ENCODE measurements around the gene ZSWIM4. TPM values are rescaled to one million over a fixed set of nuclear protein-coding genes. Genes with fewer than 3 reads are reported as not detected.

ZSWIM4 gene
- total RNA-seq, 6 experiments from 2014 or later, result 0.98 to 3.7 (median 1.7) TPM

DNA sequence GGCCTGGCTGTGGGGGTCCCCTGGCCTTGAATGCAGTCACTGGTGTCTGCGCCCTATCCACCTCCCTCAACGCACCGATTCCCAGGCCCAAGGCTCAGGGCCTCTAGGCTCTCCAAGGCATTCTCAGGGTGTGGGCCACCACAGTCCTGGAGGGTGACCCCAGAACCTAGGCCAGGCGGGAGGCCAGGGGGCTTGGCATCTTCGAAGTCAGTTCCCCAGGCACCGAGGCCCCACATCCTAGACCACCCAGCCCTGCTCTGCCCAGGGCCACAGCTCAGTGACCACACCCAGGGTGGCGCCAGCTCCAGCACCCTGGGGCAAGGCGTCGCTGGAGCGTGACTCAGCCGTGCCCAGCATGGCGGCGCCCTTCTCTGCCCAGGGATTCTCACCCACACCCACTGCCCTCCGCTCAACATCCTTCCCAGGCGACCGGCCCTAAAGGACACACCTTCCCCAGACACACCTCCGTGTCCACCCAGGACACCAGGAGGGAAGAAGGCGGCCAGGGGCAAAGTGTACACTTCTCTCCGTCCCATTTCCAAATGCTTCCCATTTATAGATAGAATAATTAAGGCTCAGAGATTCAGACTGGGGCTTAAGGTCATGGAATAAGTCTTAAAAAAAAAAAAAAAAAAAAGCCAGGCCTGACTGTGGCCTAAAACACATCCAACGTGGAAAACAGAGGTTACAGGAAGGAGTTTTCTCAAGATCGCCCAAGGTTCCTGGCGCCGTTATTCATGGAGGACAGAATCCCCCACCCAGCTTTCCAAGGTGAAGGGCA is 45.3 kb downstream of the ZSWIM4 start:
- H3K4me3 ChIP-seq, result peak overlapping the region; percentile 66 to 85 (median 75)
- no peaks in the 10 kb centered on the region for H3K36me3 ChIP-seq
- peak overlapping the region; percentile 85 to 98 (median 92) for H3K27ac ChIP-seq
- H3K9me3 ChIP-seq, result no peaks in the 10 kb centered on the region
- DNase-seq (peak; percentile 56 to 72 (median 63)), ATAC-seq (peak in 2 of 4 donors; percentile 2 to 7)
- H3K4me1 ChIP-seq, result peaks cover 0 to 10% (median 0%) of the 10 kb centered on the region in 4 donors
- intact Hi-C loops (cut with DNase I), result no loop called here
- no peak for TF ChIP-seq POLR2A (IDR thresholded peaks at IDR 0.05)
- TF ChIP-seq, protein P1, sequence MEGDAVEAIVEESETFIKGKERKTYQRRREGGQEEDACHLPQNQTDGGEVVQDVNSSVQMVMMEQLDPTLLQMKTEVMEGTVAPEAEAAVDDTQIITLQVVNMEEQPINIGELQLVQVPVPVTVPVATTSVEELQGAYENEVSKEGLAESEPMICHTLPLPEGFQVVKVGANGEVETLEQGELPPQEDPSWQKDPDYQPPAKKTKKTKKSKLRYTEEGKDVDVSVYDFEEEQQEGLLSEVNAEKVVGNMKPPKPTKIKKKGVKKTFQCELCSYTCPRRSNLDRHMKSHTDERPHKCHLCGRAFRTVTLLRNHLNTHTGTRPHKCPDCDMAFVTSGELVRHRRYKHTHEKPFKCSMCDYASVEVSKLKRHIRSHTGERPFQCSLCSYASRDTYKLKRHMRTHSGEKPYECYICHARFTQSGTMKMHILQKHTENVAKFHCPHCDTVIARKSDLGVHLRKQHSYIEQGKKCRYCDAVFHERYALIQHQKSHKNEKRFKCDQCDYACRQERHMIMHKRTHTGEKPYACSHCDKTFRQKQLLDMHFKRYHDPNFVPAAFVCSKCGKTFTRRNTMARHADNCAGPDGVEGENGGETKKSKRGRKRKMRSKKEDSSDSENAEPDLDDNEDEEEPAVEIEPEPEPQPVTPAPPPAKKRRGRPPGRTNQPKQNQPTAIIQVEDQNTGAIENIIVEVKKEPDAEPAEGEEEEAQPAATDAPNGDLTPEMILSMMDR (IDR thresholded peaks at IDR 0.05), result no peak
- no peaks in the 10 kb centered on the region for H3K27me3 ChIP-seq
- WGBS (ENCODE audit: insufficient coverage, low coverage, low lambda C conversion rate, missing lambda C conversion rate), result 31% methylated on average over 8 of the region's 23 CpGs

DNA sequence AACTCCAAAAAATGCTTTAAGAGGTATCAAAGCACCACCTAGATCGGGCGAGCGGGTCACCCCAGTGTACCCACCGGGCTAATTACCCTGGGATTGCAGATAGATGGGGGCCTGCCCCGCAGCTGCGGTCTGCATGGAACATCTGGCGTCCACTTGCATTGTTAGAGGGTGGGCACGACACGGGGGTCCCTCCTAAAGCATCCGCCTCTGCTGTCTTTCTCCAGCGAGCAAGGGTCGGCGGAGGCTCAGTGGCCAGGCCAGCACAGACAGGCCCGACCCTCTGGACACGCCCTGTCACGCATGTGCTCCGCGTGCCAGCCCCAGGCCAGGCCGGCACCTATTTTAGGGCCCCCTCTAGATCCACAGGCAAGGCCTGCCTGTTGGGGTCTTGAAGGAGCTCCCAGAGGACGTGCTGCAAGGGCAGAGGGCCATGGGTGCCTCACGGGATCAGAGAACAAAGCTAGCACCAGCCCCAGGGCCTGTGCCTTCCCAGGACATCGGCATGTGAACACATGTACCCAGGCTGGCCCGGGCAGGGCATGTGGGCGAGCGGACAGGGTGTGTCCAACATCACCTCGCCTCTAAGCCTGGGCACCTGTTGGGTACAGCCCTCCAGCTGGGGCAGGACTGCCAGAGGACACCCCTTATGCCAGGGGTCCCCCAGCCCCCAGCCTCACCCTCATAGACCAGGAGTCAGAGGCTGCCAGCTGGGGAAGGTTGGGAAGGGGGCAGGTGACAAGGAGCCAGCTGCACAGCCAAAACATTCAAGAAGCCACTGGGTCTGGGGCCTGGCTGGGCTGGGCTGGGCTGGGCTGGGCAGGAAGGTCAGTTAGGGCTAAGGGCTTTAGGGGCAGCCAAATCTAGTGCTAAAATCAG is 46.1 kb downstream of the ZSWIM4 start:
- Histone ChIP-seq H3K4me3 (peak overlapping the region; percentile 66 to 85 (median 75)), H3K9me3 (no peaks in the 10 kb centered on the region), H3K36me3 (no peaks in the 10 kb centered on the region), H3K27ac (peak overlapping the region; percentile 85 to 98 (median 92)), H3K4me1 (peaks cover 0 to 8% (median 0%) of the 10 kb centered on the region in 4 donors), H3K27me3 (no peaks in the 10 kb centered on the region)
- peak in 1 of 4 donors; percentile 1 for ATAC-seq
- WGBS (ENCODE audit: insufficient coverage, low coverage, low lambda C conversion rate, missing lambda C conversion rate), result no CpG with 5 or more reads among the region's 26 CpGs
- DNase-seq, result peak in 2 of 3 donors; percentile 58 to 72
- TF ChIP-seq POLR2A (IDR thresholded peaks at IDR 0.05), result no peak
- TF ChIP-seq, protein P1 (IDR thresholded peaks at IDR 0.05), result no peak
- intact Hi-C loops (cut with DNase I), result no loop called here

DNA sequence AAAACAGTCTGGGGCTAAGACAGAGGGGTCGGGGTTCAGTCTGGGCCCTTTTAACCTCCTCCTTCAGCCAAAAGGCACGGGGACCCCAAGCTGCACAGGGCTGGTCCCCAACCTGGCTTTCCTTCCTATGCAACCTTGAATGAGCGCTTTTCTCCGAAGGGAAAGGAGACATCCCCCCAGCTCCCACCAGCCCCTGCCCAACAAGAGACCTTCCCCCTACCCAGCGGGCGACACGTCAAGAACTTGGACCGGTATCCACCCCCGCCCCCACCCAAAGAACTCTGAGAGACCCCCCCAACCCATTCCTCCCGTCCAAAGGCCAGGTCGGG is 46.7 kb downstream of the ZSWIM4 start:
- Histone ChIP-seq H3K27ac (peak overlapping the region; percentile 85 to 98 (median 92)), H3K27me3 (no peaks in the 10 kb centered on the region), H3K4me3 (peak overlapping the region; percentile 66 to 85 (median 75)), H3K36me3 (no peaks in the 10 kb centered on the region), H3K4me1 (peaks cover 0 to 8% (median 0%) of the 10 kb centered on the region in 4 donors), H3K9me3 (no peaks in the 10 kb centered on the region)
- DNase-seq (peak in 1 of 3 donors; percentile 46), ATAC-seq (no peak)
- intact Hi-C loops (cut with DNase I), result no loop called here
- WGBS (ENCODE audit: insufficient coverage, low coverage, low lambda C conversion rate, missing lambda C conversion rate), result 17% methylated on average over 5 of the region's 11 CpGs
- no peak for TF ChIP-seq POLR2A (IDR thresholded peaks at IDR 0.05)
- TF ChIP-seq, protein P1 (IDR thresholded peaks at IDR 0.05), result no peak

DNA sequence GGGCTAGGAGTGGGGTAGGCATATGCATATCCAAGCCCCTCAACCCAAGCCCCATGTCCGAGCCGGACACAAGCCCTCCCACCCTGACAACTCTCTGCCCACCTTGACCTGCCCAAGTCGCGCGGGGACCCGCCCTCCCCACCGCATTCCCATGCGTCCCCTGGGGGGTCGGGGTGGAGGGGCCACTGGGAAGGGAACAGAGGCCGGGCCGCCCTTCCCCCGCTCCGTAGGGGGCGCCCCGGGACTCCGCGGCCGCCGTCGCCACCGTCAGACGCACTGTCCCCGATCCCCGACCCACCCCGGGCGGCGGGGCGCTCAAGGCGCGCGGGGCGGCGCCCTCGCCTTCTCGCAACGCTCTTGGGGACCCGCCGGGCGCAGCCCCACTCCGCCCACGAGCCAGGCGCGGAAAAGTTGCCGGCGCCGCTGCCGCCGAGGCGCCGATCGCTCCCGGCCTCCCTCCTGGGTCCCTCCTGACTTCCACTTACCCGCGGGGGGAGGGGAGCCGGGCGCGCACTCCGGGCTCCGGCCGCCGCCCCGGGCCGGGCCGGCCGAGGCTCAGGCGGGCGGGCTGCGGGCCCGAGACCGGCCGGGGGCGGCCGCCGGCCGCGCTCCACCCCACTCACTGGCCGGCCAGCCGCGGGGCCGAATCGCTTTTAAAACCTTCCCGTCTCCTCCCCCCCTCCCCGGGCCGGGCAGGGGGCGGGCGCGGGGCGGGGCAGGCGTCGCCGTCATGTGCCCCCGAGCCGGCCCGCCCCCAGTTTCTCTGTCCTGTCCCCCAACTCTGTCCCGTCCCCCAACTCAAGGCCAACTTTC is 47.3 kb downstream of the ZSWIM4 start:
- intact Hi-C loops (cut with DNase I), result no loop called here
- Histone ChIP-seq H3K27ac (peak overlapping the region; percentile 85 to 98 (median 92)), H3K27me3 (no peaks in the 10 kb centered on the region), H3K9me3 (no peaks in the 10 kb centered on the region), H3K36me3 (no peaks in the 10 kb centered on the region), H3K4me3 (peak overlapping the region; percentile 66 to 85 (median 75)), H3K4me1 (peaks cover 0 to 8% (median 0%) of the 10 kb centered on the region in 4 donors)
- ATAC-seq (peak; percentile 39 to 57 (median 46)), DNase-seq (peak; percentile 81 to 87 (median 84))
- WGBS (ENCODE audit: insufficient coverage, low coverage, low lambda C conversion rate, missing lambda C conversion rate), result 3% methylated on average over 9 of the region's 95 CpGs
- peak; percentile 90 for TF ChIP-seq POLR2A (IDR thresholded peaks at IDR 0.05)
- TF ChIP-seq, protein P1 (IDR thresholded peaks at IDR 0.05), result peak in 1 of 4 donors; percentile 6

Data from right lobe of liver (tissue), 6 donors.